RWPE2 (cell line): ENCODE results near the gene LYPD6.

Experiments used
- ATAC-seq: fragments of 200-7000 bp; cut with Tn5 transposase; 3 replicates; pipeline ENCODE4 v1.9.1; 2021; ENCODE audit warnings: low read depth
- DNase-seq: peaks from one replicate; pipeline ENCODE4 v3.0.0-alpha.2; 2020; ENCODE audit warnings: low spot score
- H3K27ac ChIP-seq: fragments of 450-650 bp; 2 replicates; pipeline ENCODE4 v1.5.1; 2017; ENCODE audit warnings: mild to moderate bottlenecking; ENCODE audit not compliant: poor library complexity, severe bottlenecking
- H3K27me3 ChIP-seq: fragments of 250-450 bp; sonication (Bioruptor Pico); 2 replicates; pipeline ENCODE4 v1.5.1; 2021; ENCODE audit warnings: mild to moderate bottlenecking, moderate library complexity; ENCODE audit not compliant: insufficient read depth, poor library complexity, severe bottlenecking
- H3K36me3 ChIP-seq: fragments of 250-450 bp; sonication (Bioruptor Pico); 2 replicates; pipeline ENCODE4 v1.5.1; 2020; ENCODE audit warnings: low read depth, mild to moderate bottlenecking, moderate library complexity
- H3K4me1 ChIP-seq: fragments of 250-450 bp; sonication (Bioruptor Pico); 2 replicates; pipeline ENCODE4 v1.5.1; 2021; ENCODE audit warnings: mild to moderate bottlenecking, moderate library complexity; ENCODE audit not compliant: insufficient read depth, poor library complexity, severe bottlenecking
- H3K4me3 ChIP-seq: fragments of 250-450 bp; sonication (Bioruptor Pico); 2 replicates; pipeline ENCODE4 v1.5.1; 2021; ENCODE audit warnings: mild to moderate bottlenecking, moderate library complexity; ENCODE audit not compliant: severe bottlenecking
- H3K9me3 ChIP-seq: fragments of 250-450 bp; sonication (Bioruptor Pico); 2 replicates; pipeline ENCODE4 v1.5.1; 2021; ENCODE audit warnings: mild to moderate bottlenecking, moderate library complexity; ENCODE audit not compliant: severe bottlenecking
- TF ChIP-seq, protein P1 (sequence below): fragments of 450-650 bp; IDR thresholded peaks from one replicate; pipeline ENCODE4 v1.5.1; 2017; ENCODE audit warnings: mild to moderate bottlenecking, moderate library complexity; ENCODE audit not compliant: poor library complexity, severe bottlenecking

LYPD6 gene

GRCh38 chr2:149464396-149464795 lies 134.0 kb downstream of the LYPD6 start:
- ATAC-seq (no peak), DNase-seq (no peak)
- H3K4me1 ChIP-seq: no peaks in the 10 kb centered on the region
- H3K4me3 ChIP-seq: no peak overlapping the region
- H3K36me3 ChIP-seq: no peaks in the 10 kb centered on the region
- no peaks in the 10 kb centered on the region for H3K27me3 ChIP-seq
- H3K27ac ChIP-seq: no peak overlapping the region
- TF ChIP-seq, protein P1, sequence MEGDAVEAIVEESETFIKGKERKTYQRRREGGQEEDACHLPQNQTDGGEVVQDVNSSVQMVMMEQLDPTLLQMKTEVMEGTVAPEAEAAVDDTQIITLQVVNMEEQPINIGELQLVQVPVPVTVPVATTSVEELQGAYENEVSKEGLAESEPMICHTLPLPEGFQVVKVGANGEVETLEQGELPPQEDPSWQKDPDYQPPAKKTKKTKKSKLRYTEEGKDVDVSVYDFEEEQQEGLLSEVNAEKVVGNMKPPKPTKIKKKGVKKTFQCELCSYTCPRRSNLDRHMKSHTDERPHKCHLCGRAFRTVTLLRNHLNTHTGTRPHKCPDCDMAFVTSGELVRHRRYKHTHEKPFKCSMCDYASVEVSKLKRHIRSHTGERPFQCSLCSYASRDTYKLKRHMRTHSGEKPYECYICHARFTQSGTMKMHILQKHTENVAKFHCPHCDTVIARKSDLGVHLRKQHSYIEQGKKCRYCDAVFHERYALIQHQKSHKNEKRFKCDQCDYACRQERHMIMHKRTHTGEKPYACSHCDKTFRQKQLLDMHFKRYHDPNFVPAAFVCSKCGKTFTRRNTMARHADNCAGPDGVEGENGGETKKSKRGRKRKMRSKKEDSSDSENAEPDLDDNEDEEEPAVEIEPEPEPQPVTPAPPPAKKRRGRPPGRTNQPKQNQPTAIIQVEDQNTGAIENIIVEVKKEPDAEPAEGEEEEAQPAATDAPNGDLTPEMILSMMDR: no peak
- peaks cover 4% of the 10 kb centered on the region for H3K9me3 ChIP-seq

- no peak for DNase-seq
- Histone ChIP-seq H3K27ac (no peak overlapping the region), H3K36me3 (no peaks in the 10 kb centered on the region), H3K27me3 (no peaks in the 10 kb centered on the region), H3K4me3 (no peak overlapping the region), H3K9me3 (peaks cover 4% of the 10 kb centered on the region), H3K4me1 (no peaks in the 10 kb centered on the region)
- ATAC-seq: no peak
- TF ChIP-seq, protein P1: no peak
Measured at GRCh38 chr2:149465873-149466272, 135.5 kb downstream of the LYPD6 start.

GRCh38 chr2:149466635-149467034 lies 136.2 kb downstream of the LYPD6 start:
- TF ChIP-seq, protein P1: no peak
- DNase-seq (no peak), ATAC-seq (no peak)
- Histone ChIP-seq H3K36me3 (no peaks in the 10 kb centered on the region), H3K27me3 (no peaks in the 10 kb centered on the region), H3K4me1 (no peaks in the 10 kb centered on the region), H3K4me3 (no peak overlapping the region), H3K9me3 (peaks cover 3% of the 10 kb centered on the region), H3K27ac (no peak overlapping the region)

DNA sequence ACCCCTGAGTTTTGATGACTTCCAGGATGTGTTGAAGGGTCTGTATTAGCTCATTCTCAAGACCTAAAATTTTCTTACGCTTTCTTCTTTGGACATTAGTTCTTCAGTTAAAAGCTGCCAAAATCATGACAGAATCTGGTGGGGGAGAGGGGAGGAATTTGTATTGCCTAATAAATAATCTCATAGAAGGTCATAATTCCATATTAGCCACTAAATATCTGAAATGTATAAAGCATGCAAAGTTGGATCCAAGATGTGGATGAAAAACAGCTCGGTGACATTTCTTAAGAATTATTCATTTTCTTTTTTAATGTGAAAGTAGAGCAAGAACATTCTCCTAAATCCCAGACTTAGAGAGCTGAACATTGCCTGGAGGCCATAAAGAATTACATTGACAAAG lies 137.0 kb downstream of the LYPD6 start:
- DNase-seq (no peak), ATAC-seq (no peak)
- Histone ChIP-seq H3K4me3 (no peak overlapping the region), H3K9me3 (no peaks in the 10 kb centered on the region), H3K27ac (no peak overlapping the region), H3K27me3 (no peaks in the 10 kb centered on the region), H3K36me3 (no peaks in the 10 kb centered on the region), H3K4me1 (no peaks in the 10 kb centered on the region)
- TF ChIP-seq, protein P1: no peak

- TF ChIP-seq, protein P1: no peak
- Histone ChIP-seq H3K9me3 (no peaks in the 10 kb centered on the region), H3K27me3 (no peaks in the 10 kb centered on the region), H3K36me3 (no peaks in the 10 kb centered on the region), H3K4me1 (no peaks in the 10 kb centered on the region), H3K4me3 (no peak overlapping the region), H3K27ac (no peak overlapping the region)
- DNase-seq: no peak
- no peak for ATAC-seq
Measured at GRCh38 chr2:149468636-149469035, 138.2 kb downstream of the LYPD6 start.
